Astrocyte of the cerebellum (primary cell): ENCODE measurements around the gene ROBO2.

Experiments
- DNase-seq: peaks from one replicate; pipeline ENCODE4 v3.0.0-alpha.2; 2011; ENCODE audit warnings: low read depth
- H3K4me3 ChIP-seq: 2 replicates; pipeline ENCODE4 v1.5.1; 2011; ENCODE audit warnings: mild to moderate bottlenecking, low read depth, low read length, moderate library complexity
- in situ Hi-C: cut with HindIII; loops from 2 replicates; pipeline ENCODE4 v1.10.0; 2017; ENCODE audit warnings: low sequenced_read_pairs
- TF ChIP-seq, protein P1 (sequence below): IDR thresholded peaks from 2 replicates; pipeline ENCODE4 v1.5.1; 2012; ENCODE audit warnings: low read length, low read depth, moderate library complexity, mild to moderate bottlenecking; ENCODE audit errors: missing control alignments

Gene ROBO2

DNA sequence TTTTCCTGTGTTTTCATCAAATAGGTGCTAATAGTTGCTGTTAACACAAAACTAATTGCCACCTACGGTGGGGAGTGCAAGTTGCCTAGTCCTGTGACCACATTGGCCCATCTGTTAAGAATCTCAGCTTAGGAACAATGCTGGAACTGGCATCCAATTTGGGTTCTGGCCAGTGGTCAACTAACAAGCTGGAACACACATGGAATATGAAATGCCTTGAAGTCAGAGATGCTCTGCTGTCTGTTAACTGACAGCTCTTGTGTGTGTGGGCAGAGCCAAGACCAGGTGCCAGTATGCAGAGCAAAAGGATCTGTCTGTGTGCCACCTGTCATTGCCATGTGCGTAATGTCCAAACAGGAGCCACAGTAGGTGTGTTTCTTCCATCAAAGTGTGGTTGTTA is 460.8 kb downstream of the ROBO2 start:
- TF ChIP-seq, protein P1, sequence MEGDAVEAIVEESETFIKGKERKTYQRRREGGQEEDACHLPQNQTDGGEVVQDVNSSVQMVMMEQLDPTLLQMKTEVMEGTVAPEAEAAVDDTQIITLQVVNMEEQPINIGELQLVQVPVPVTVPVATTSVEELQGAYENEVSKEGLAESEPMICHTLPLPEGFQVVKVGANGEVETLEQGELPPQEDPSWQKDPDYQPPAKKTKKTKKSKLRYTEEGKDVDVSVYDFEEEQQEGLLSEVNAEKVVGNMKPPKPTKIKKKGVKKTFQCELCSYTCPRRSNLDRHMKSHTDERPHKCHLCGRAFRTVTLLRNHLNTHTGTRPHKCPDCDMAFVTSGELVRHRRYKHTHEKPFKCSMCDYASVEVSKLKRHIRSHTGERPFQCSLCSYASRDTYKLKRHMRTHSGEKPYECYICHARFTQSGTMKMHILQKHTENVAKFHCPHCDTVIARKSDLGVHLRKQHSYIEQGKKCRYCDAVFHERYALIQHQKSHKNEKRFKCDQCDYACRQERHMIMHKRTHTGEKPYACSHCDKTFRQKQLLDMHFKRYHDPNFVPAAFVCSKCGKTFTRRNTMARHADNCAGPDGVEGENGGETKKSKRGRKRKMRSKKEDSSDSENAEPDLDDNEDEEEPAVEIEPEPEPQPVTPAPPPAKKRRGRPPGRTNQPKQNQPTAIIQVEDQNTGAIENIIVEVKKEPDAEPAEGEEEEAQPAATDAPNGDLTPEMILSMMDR: no peak
- H3K4me3 ChIP-seq: no peak overlapping the region
- no peak for DNase-seq
- in situ Hi-C loops: no loop called here

DNA sequence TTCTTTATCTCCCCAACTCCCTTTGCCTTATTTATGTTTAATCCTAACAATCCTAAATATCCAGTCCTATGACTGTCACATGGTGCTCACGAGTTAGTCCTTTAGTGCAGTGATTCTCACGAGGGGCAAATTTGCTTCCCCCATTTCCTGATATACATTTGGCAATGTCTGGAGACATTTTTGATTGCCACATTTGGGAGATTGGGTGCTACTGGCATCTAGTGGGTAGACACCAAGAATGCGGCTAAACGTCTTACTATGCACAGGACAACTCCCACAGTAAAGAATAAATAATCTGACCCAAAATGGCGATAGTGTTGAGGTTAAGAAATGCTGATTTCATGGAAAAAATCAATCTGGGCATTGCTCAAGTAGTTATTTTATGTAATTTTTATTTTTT is 466.5 kb downstream of the ROBO2 start:
- in situ Hi-C loops: no loop called here
- no peak for DNase-seq
- TF ChIP-seq, protein P1: no peak
- H3K4me3 ChIP-seq: no peak overlapping the region

GRCh38 chr3:77513542-77513941 is 473.6 kb downstream of the ROBO2 start:
- no peak overlapping the region for H3K4me3 ChIP-seq
- DNase-seq: no peak
- TF ChIP-seq, protein P1: no peak
- in situ Hi-C loops: no loop called here

GRCh38 chr3:77514766-77515165 is 474.9 kb downstream of the ROBO2 start:
- no peak for DNase-seq
- in situ Hi-C loops: no loop called here
- TF ChIP-seq, protein P1: no peak
- H3K4me3 ChIP-seq: no peak overlapping the region

DNA sequence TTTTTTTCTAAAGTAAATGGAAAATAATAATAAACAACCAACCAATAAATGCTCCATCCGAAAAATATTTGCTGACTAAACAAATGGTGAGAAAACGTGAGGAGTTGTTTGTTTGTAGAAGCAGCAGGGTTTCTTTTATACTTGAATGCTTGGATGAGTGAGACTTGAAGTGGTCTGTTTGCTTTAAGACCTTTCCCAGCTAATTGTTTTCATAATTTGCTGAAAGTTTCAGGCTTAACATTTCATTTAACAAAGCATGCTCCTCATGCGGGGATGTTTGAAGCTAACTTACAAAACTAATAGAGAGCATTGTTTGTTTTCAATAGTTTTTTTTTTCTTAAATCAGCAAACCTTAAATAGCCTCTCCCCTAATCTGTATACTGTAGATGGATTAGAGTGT is 484.6 kb downstream of the ROBO2 start:
- H3K4me3 ChIP-seq: no peak overlapping the region
- in situ Hi-C loops: no loop called here
- TF ChIP-seq, protein P1: no peak
- DNase-seq: no peak

DNA sequence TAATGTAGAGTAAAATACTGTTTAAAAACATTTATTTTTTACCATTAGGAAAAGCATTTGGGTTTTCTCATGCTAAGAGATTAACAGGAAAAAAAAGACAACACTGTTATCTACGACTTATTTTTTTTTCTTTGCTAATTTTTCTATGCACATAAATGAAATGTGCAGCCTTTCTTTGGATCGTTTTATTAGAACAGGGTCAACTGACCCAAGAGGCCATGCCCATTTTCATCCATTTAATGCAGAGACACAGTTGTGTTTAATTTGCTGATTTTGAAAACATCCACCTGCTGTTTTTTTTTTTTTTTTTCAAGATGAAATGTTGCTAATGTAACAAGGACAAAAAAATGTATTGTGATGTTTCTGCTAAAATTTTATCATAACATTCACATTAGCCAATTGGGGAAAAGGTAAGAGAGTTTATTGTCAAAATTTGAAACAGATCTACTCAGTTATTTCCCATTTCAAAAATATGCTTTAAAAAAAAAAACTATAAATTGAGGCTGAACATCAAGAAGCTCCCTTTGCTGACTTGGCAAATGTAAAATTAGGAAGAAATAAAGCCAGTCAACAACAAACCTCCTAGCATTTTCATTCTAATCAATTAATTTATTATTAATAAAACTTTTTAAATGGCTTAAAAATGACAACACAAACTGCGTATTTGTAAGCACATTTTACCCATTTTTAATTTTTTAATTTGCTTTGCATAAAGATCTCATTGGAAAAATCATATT is 485.2 kb downstream of the ROBO2 start:
- H3K4me3 ChIP-seq: no peak overlapping the region
- TF ChIP-seq, protein P1: no peak
- in situ Hi-C loops: no loop called here
- no peak for DNase-seq
